Mucosa of descending colon (tissue), 3 donors: Measurements from ENCODE around the gene RPTOR. TPM values are rescaled to one million over a fixed set of nuclear protein-coding genes. Genes with fewer than 3 reads are reported as not detected.
"Not testable (repeated sequence)": the region's sequence is repeated elsewhere in the genome, so short reads cannot be mapped to it uniquely, and the experiment has no call there.

ENCODE experiments used
- ATAC-seq: fragments of 200-7000 bp; cut with Tn5 transposase; one replicate; pipeline ENCODE4 v1.9.1; 2020; ENCODE audit warnings: mild to moderate bottlenecking, moderate library complexity
- DNase-seq, 3 donors: peaks; one replicate each; pipeline ENCODE4 v3.0.0-alpha.2; 2020
- H3K36me3 ChIP-seq: fragments of 200-600 bp; one replicate; pipeline ENCODE4 v1.8.0; 2021; ENCODE audit warnings: low read depth, mild to moderate bottlenecking
- H3K4me1 ChIP-seq: fragments of 200-600 bp; one replicate; pipeline ENCODE4 v1.8.0; 2021; ENCODE audit warnings: low read depth, mild to moderate bottlenecking
- H3K4me3 ChIP-seq: fragments of 200-600 bp; one replicate; pipeline ENCODE4 v1.8.0; 2021; ENCODE audit warnings: mild to moderate bottlenecking
- H3K9me3 ChIP-seq: fragments of 200-600 bp; one replicate; pipeline ENCODE4 v1.8.0; 2021; ENCODE audit warnings: mild to moderate bottlenecking
- CTCF ChIP-seq: fragments of 200-600 bp; IDR thresholded peaks from one replicate; pipeline ENCODE4 v1.8.0; 2022; ENCODE audit warnings: antibody characterized with exemption, mild to moderate bottlenecking
- intact Hi-C, 2 donors: fragments of 100-400 bp; cut with DNase I in 1 of 2; cut with micrococcal nuclease in 1 of 2; formaldehyde crosslinking; loops; one replicate each; pipeline versions ENCODE4 v1.11.0 to v1.11.1; 2022; cut with DNase I, micrococcal nuclease
- total RNA-seq, 3 donors: library from RNA; stranded (reverse); fragmentation: NEBNext Ultra II Directional in 2 of 3; extraction: Animal tissue kit (Norgen Biotek cat#: 25700) in 2 of 3; gene quantifications; one replicate each; pipeline versions ENCODE4 v1.2.1 to v1.2.4, GENCODE V29; 2021 to 2023
- donor health status: DM: no; HTN: no; CAD: no; lungs with moderate emphysema.
- donor health status: DM: no; HTN: no; CAD: no.
- donor health status: DM: no; HTN: yes; CAD: no.

The RPTOR gene
- total RNA-seq, 3 donors from 2014 or later, result 30.5 to 44.4 (median 37.2) TPM

GRCh38 chr17:80503921-80504320 lies 40.7 kb upstream of the RPTOR start:
- ATAC-seq (no peak), DNase-seq (no peak)
- no peak for TF ChIP-seq CTCF
- Histone ChIP-seq H3K4me3 (no peak overlapping the region), H3K9me3 (no peaks in the 10 kb centered on the region), H3K36me3 (no peaks in the 10 kb centered on the region), H3K4me1 (no peaks in the 10 kb centered on the region)
- intact Hi-C loops, result no loop called here

- Histone ChIP-seq H3K4me1 (no peaks in the 10 kb centered on the region), H3K36me3 (no peaks in the 10 kb centered on the region), H3K4me3 (no peak overlapping the region), H3K9me3 (no peaks in the 10 kb centered on the region)
- no peak for DNase-seq
- ATAC-seq, result no peak
- no peak for TF ChIP-seq CTCF
- intact Hi-C loops, result no loop called here
Measured at GRCh38 chr17:80504686-80505413, 39.8 kb upstream of the RPTOR start.

- H3K36me3 ChIP-seq, intact Hi-C loops, H3K9me3 ChIP-seq, ATAC-seq, DNase-seq, H3K4me1 ChIP-seq, H3K4me3 ChIP-seq: not testable (repeated sequence)
Measured at GRCh38 chr17:80507177-80507576, 37.5 kb upstream of the RPTOR start.

- DNase-seq (no peak), ATAC-seq (no peak)
- H3K36me3 ChIP-seq, result no peaks in the 10 kb centered on the region
- no peaks in the 10 kb centered on the region for H3K9me3 ChIP-seq
- H3K4me3 ChIP-seq, result no peak overlapping the region
- TF ChIP-seq CTCF, result no peak
- H3K4me1 ChIP-seq, result no peaks in the 10 kb centered on the region
- intact Hi-C loops, result no loop called here
Measured at GRCh38 chr17:80507965-80508364, 36.7 kb upstream of the RPTOR start.

- DNase-seq (no peak), ATAC-seq (no peak)
- H3K4me3 ChIP-seq, result no peak overlapping the region
- no peak for TF ChIP-seq CTCF
- intact Hi-C loops, result no loop called here
- no peaks in the 10 kb centered on the region for H3K36me3 ChIP-seq
- no peaks in the 10 kb centered on the region for H3K4me1 ChIP-seq
- no peaks in the 10 kb centered on the region for H3K9me3 ChIP-seq
Measured at GRCh38 chr17:80509311-80509710, 35.3 kb upstream of the RPTOR start.

- TF ChIP-seq CTCF, result no peak
- Histone ChIP-seq H3K4me1 (no peaks in the 10 kb centered on the region), H3K4me3 (no peak overlapping the region), H3K9me3 (no peaks in the 10 kb centered on the region), H3K36me3 (no peaks in the 10 kb centered on the region)
- ATAC-seq (no peak), DNase-seq (no peak)
- intact Hi-C loops, result no loop called here
Measured at GRCh38 chr17:80510132-80510531, 34.5 kb upstream of the RPTOR start.
